ENCODE results near the gene ERCC2. TPM values are rescaled to one million over a fixed set of nuclear protein-coding genes. Genes with fewer than 3 reads are reported as not detected.
"Not testable (repeated sequence)": the region's sequence is repeated elsewhere in the genome, so short reads cannot be mapped to it uniquely, and the experiment has no call there.

The ERCC2 gene
- total and polyA plus RNA-seq, 2 experiments from 2014 or later: 19.2 to 69.1 TPM

- H3K36me3 ChIP-seq: peaks cover 5% of the 10 kb centered on the region
- H3K4me3 ChIP-seq: no peak overlapping the region
- H3K4me1 ChIP-seq (ENCODE audit: low read depth): peaks cover 35% of the 10 kb centered on the region
- no peaks in the 10 kb centered on the region for H3K9me3 ChIP-seq (ENCODE audit: low read depth)
- peak overlapping the region; percentile 99 for H3K27ac ChIP-seq
- no peak for DNase-seq (ENCODE audit: low read depth in 1 of 2, low spot score in 1 of 2)
- TF ChIP-seq CTCF (IDR thresholded peaks at IDR 0.05; ENCODE audit: low read depth, low read length): no peak
- H3K27me3 ChIP-seq: no peaks in the 10 kb centered on the region
Observed at GRCh38 chr19:45320997-45321775, 49.2 kb downstream of the ERCC2 start.

GRCh38 chr19:45315304-45315703 is 55.1 kb downstream of the ERCC2 start:
- Histone ChIP-seq H3K27ac (no peak overlapping the region), H3K4me3 (no peak overlapping the region), H3K36me3 (peaks cover 9% of the 10 kb centered on the region), H3K4me1 (ENCODE audit: low read depth) (no peaks in the 10 kb centered on the region), H3K9me3 (ENCODE audit: low read depth) (no peaks in the 10 kb centered on the region), H3K27me3 (no peaks in the 10 kb centered on the region)
- DNase-seq (ENCODE audit: low read depth in 1 of 2, low spot score in 1 of 2): no peak
- TF ChIP-seq CTCF (IDR thresholded peaks at IDR 0.05; ENCODE audit: low read depth, low read length): no peak

- Histone ChIP-seq H3K36me3 (peaks cover 9% of the 10 kb centered on the region), H3K4me3 (no peak overlapping the region), H3K9me3 (ENCODE audit: low read depth) (no peaks in the 10 kb centered on the region), H3K27me3 (no peaks in the 10 kb centered on the region), H3K4me1 (ENCODE audit: low read depth) (no peaks in the 10 kb centered on the region), H3K27ac (no peak overlapping the region)
- no peak for DNase-seq (ENCODE audit: low read depth in 1 of 2, low spot score in 1 of 2)
- no peak for TF ChIP-seq CTCF (IDR thresholded peaks at IDR 0.05; ENCODE audit: low read depth, low read length)
Observed at GRCh38 chr19:45314708-45315245, 55.6 kb downstream of the ERCC2 start.

GRCh38 chr19:45312285-45312684 is 58.1 kb downstream of the ERCC2 start:
- H3K36me3 ChIP-seq; H3K27me3 ChIP-seq; DNase-seq (ENCODE audit: low read depth in 1 of 2, low spot score in 1 of 2); H3K4me1 ChIP-seq (ENCODE audit: low read depth); H3K4me3 ChIP-seq; H3K9me3 ChIP-seq (ENCODE audit: low read depth); H3K27ac ChIP-seq: not testable (repeated sequence)

GRCh38 chr19:45311621-45312020 is 58.8 kb downstream of the ERCC2 start:
- Histone ChIP-seq H3K4me1 (ENCODE audit: low read depth) (no peaks in the 10 kb centered on the region), H3K27me3 (no peaks in the 10 kb centered on the region), H3K4me3 (no peak overlapping the region), H3K36me3 (peaks cover 5% of the 10 kb centered on the region), H3K27ac (no peak overlapping the region), H3K9me3 (ENCODE audit: low read depth) (no peaks in the 10 kb centered on the region)
- no peak for TF ChIP-seq CTCF (IDR thresholded peaks at IDR 0.05; ENCODE audit: low read depth, low read length)
- DNase-seq (ENCODE audit: low read depth in 1 of 2, low spot score in 1 of 2): no peak

GRCh38 chr19:45309322-45309721 is 61.1 kb downstream of the ERCC2 start:
- H3K4me3 ChIP-seq; H3K36me3 ChIP-seq; H3K4me1 ChIP-seq (ENCODE audit: low read depth); H3K9me3 ChIP-seq (ENCODE audit: low read depth); H3K27me3 ChIP-seq; H3K27ac ChIP-seq; DNase-seq (ENCODE audit: low read depth in 1 of 2, low spot score in 1 of 2): not testable (repeated sequence)

Measured in cardiac muscle cell (in vitro differentiated cells and primary cell).